Activated naive CD8-positive, alpha-beta T cell treated with anti-CD3 and anti-CD28 coated beads, Interleukin-2, amount 50 U/mL, for 16 hours (primary cell): ENCODE measurements around the gene CRACDL.

Experiments used
- DNase-seq: peaks from one replicate; pipeline ENCODE4 v3.0.0-alpha.2; 2020; ENCODE audit warnings: low read depth, low spot score

CRACDL gene

GRCh38 chr2:98803405-98804264 is 132.4 kb downstream of the CRACDL start:
- DNase-seq: no peak

GRCh38 chr2:98802344-98802743 is 133.7 kb downstream of the CRACDL start:
- DNase-seq: no peak

GRCh38 chr2:98801921-98802321 is 134.1 kb downstream of the CRACDL start:
- no peak for DNase-seq

- no peak for DNase-seq
Measured at GRCh38 chr2:98801286-98801685, 134.7 kb downstream of the CRACDL start.

- no peak for DNase-seq
Measured at GRCh38 chr2:98800330-98801064, 135.5 kb downstream of the CRACDL start.

GRCh38 chr2:98799375-98800329 is 136.4 kb downstream of the CRACDL start:
- DNase-seq: no peak

- no peak for DNase-seq
Measured at GRCh38 chr2:98796775-98797544, 139.1 kb downstream of the CRACDL start.

GRCh38 chr2:98795891-98796676 is 139.9 kb downstream of the CRACDL start:
- no peak for DNase-seq

- no peak for DNase-seq
Measured at GRCh38 chr2:98793897-98794830, 141.9 kb downstream of the CRACDL start.

GRCh38 chr2:98793275-98793674 is 142.8 kb downstream of the CRACDL start:
- DNase-seq: no peak

GRCh38 chr2:98790221-98790620 is 145.8 kb downstream of the CRACDL start:
- no peak for DNase-seq

- DNase-seq: no peak
Measured at GRCh38 chr2:98787700-98788099, 148.3 kb downstream of the CRACDL start.

GRCh38 chr2:98786179-98786578 is 149.8 kb downstream of the CRACDL start:
- no peak for DNase-seq

GRCh38 chr2:98782570-98782969 is 153.5 kb downstream of the CRACDL start:
- no peak for DNase-seq

- DNase-seq: no peak
Measured at GRCh38 chr2:98781822-98782221, 154.2 kb downstream of the CRACDL start.

GRCh38 chr2:98778741-98779483 is 157.1 kb downstream of the CRACDL start:
- no peak for DNase-seq

- DNase-seq: no peak
Measured at GRCh38 chr2:98778151-98778550, 157.9 kb downstream of the CRACDL start.

- no peak for DNase-seq
Measured at GRCh38 chr2:98777710-98778109, 158.3 kb downstream of the CRACDL start.
